Fibroblast of skin of left quadriceps (primary cell): ENCODE measurements around the gene FBXO44.
"Not testable (repeated sequence)": the region's sequence is repeated elsewhere in the genome, so short reads cannot be mapped to it uniquely, and the experiment has no call there.

Source experiments
- DNase-seq, 2 experiments: peaks; one replicate each; pipeline ENCODE4 v3.0.0-alpha.2; 2013; ENCODE audit warnings: low read depth in 2 of 2

Gene FBXO44

GRCh38 chr1:11654137-11654938, at the start of gene FBXO44, which contains the start of gene FBXO2:
TSS of gene FBXO44 (plus strand) at chr1:11654877. CDS start at chr1:11655836, 959 bp downstream.
TSS of gene FBXO2 (minus strand) at chr1:11654429. CDS start at chr1:11654340, 89 bp downstream.
- no peak for DNase-seq

- DNase-seq: no peak
These were observed 47.9 kb upstream of the FBXO44 start for GRCh38 chr1:11606775-11607174.

GRCh38 chr1:11608596-11609130, 46.0 kb upstream of the FBXO44 start:
- DNase-seq: not testable (repeated sequence)

GRCh38 chr1:11609378-11609777, 45.3 kb upstream of the FBXO44 start:
- not testable (repeated sequence) for DNase-seq

GRCh38 chr1:11610629-11611180, 44.0 kb upstream of the FBXO44 start:
- DNase-seq: no peak

GRCh38 chr1:11611638-11612327, 42.9 kb upstream of the FBXO44 start:
- DNase-seq: no peak

GRCh38 chr1:11613347-11613746, 41.3 kb upstream of the FBXO44 start:
- DNase-seq: no peak

GRCh38 chr1:11615090-11615489, 39.6 kb upstream of the FBXO44 start:
- no peak for DNase-seq

GRCh38 chr1:11616766-11617165, 37.9 kb upstream of the FBXO44 start:
- DNase-seq: no peak

GRCh38 chr1:11617314-11617713, 37.4 kb upstream of the FBXO44 start:
- DNase-seq: no peak

GRCh38 chr1:11617741-11618140, 36.9 kb upstream of the FBXO44 start:
- no peak for DNase-seq

- no peak for DNase-seq
These were observed 34.3 kb upstream of the FBXO44 start for GRCh38 chr1:11620405-11620804.

- DNase-seq: no peak
These were observed 33.8 kb upstream of the FBXO44 start for GRCh38 chr1:11620924-11621323.

- no peak for DNase-seq
These were observed 32.3 kb upstream of the FBXO44 start for GRCh38 chr1:11622398-11622797.

- no peak for DNase-seq
These were observed 31.0 kb upstream of the FBXO44 start for GRCh38 chr1:11623702-11624101.

GRCh38 chr1:11626551-11626950, 28.1 kb upstream of the FBXO44 start:
- no peak for DNase-seq

- DNase-seq: no peak
These were observed 25.9 kb upstream of the FBXO44 start for GRCh38 chr1:11628767-11629166.

GRCh38 chr1:11629184-11630016, 25.3 kb upstream of the FBXO44 start:
- no peak for DNase-seq

- DNase-seq: no peak
These were observed 20.1 kb upstream of the FBXO44 start for GRCh38 chr1:11634365-11635192.

GRCh38 chr1:11638121-11638520, 16.6 kb upstream of the FBXO44 start:
- DNase-seq: no peak

- DNase-seq: no peak
These were observed 15.3 kb upstream of the FBXO44 start for GRCh38 chr1:11639372-11639771.
